MM.1S (cell line): ENCODE results near the gene DDAH1.

Experiments used
- CTCF ChIP-seq: fragments of 300-600 bp; sonication (generic); IDR thresholded peaks from 2 replicates; pipeline ENCODE4 v1.5.1; 2016; ENCODE audit warnings: antibody characterized with exemption, low read length, mixed read lengths
- EZH2 ChIP-seq: fragments of 300-600 bp; sonication (generic); optimal IDR thresholded peaks from 2 replicates; pipeline ENCODE3; 2017; ENCODE audit warnings: low read depth, mild to moderate bottlenecking, antibody characterized with exemption, low read length, mixed read lengths
- EZH2phosphoT487 ChIP-seq: fragments of 300-600 bp; sonication (generic); IDR thresholded peaks from 2 replicates; pipeline ENCODE4 v1.6.1; 2018; ENCODE audit warnings: antibody characterized with exemption, low read length

- TF ChIP-seq CTCF, result no peak
- no peak for TF ChIP-seq EZH2
- no peak for TF ChIP-seq EZH2phosphoT487
Observed at GRCh38 chr1:85340427-85340826, 124.5 kb downstream of the DDAH1 start.
